ENCODE results near the gene ANKRD18A. TPM values are rescaled to one million over a fixed set of nuclear protein-coding genes. Genes with fewer than 3 reads are reported as not detected.

ANKRD18A gene
- 10 to 100 TPM in 1 of 2 donors, 1 to 10 TPM in 1; 5.7 to 16.0 TPM for total RNA-seq

GRCh38 chr9:38620483-38621433 lies at the start of gene ANKRD18A:
TSS of gene ANKRD18A (minus strand) at chr9:38620596. CDS start at chr9:38620285, 311 bp downstream.
- ATAC-seq (replicated peaks): peak; percentile 83
- Mint-ChIP-seq H3K4me1 (peaks cover 6% of the 10 kb centered on the region), H3K27ac (peak within 1 kb of the TSS; percentile 87), H3K4me3 (peak within 1 kb of the TSS; percentile 88), H3K36me3 (ENCODE audit: low read depth) (no peaks in the 10 kb centered on the region), H3K9me3 (no peaks in the 10 kb centered on the region), H3K27me3 (peaks cover 4% of the 10 kb centered on the region)

DNA sequence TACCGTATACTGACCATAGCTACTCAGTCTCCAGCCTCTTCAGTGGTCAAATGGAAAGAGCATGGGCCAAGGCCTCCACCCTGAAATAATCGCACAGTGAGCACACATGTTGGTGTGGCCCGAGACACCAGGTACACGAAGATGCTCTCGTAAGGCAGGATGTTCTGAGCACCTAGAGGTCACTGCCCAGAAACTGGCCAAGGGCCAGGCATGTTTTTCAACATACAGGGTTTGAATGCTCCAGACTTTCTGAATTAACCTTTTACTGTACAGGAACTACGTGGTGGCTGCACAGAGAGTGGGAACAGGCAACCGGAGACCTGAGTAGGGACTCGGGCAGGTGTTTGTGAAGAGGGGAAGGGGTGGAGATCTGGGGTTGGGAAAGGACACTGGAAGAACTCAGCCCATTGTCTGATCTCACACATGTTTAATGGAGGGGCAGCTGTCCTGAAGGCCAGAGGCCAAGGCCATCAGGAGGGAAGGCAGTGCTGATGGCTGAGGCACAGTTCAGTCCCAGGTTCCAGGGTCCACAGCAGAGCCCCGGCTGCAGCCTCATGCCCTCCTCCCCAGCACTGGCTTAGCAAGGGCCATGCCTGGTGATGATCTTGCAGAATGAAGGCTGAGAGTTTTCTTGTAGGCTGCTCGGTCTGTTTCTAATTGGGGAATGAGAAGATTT lies 48.5 kb upstream of the ANKRD18A start:
- no peak for ATAC-seq (replicated peaks)

GRCh38 chr9:38662763-38663593 lies 42.6 kb upstream of the ANKRD18A start:
- no peak overlapping the region for H3K27ac Mint-ChIP-seq
- H3K36me3 Mint-ChIP-seq (ENCODE audit: low read depth): no peaks in the 10 kb centered on the region
- peaks cover 16% of the 10 kb centered on the region for H3K27me3 Mint-ChIP-seq

More for the DNA sequence above, 48.5 kb upstream of the ANKRD18A start:
- peaks cover 3% of the 10 kb centered on the region for H3K27me3 Mint-ChIP-seq
- no peaks in the 10 kb centered on the region for H3K9me3 Mint-ChIP-seq
- no peaks in the 10 kb centered on the region for H3K4me1 Mint-ChIP-seq
- no peaks in the 10 kb centered on the region for H3K36me3 Mint-ChIP-seq (ENCODE audit: low read depth)
- H3K4me3 Mint-ChIP-seq: no peak overlapping the region
- no peak overlapping the region for H3K27ac Mint-ChIP-seq

DNA sequence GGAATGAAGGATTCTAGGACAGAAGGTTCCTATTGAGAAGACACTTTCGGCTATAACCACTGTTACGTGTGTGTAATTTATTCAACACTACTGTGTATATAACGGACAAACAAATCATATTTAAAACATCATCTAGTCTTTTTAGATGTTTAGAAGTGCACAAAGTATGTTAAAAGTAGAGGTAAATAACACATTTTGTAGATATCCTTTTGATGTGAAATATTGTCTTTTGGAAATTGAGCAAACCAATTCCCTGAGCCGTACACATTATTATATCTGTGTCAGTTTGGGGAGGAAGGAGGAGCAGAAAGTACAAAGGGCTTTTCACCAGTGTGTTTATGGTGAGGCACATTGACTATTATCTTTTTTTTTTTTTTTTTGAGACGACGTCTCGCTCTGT lies 39.1 kb upstream of the ANKRD18A start:
- Mint-ChIP-seq H3K4me1 (no peaks in the 10 kb centered on the region), H3K36me3 (ENCODE audit: low read depth) (no peaks in the 10 kb centered on the region), H3K27ac (no peak overlapping the region), H3K9me3 (no peaks in the 10 kb centered on the region), H3K4me3 (no peak overlapping the region), H3K27me3 (peaks cover 33% of the 10 kb centered on the region)
- ATAC-seq (replicated peaks): no peak

More at GRCh38 chr9:38662763-38663593, 42.6 kb upstream of the ANKRD18A start:
- H3K9me3 Mint-ChIP-seq: no peaks in the 10 kb centered on the region
- H3K4me3 Mint-ChIP-seq: no peak overlapping the region
- no peak for ATAC-seq (replicated peaks)
- no peaks in the 10 kb centered on the region for H3K4me1 Mint-ChIP-seq

- Mint-ChIP-seq H3K4me1 (no peaks in the 10 kb centered on the region), H3K27ac (no peak overlapping the region), H3K27me3 (peaks cover 30% of the 10 kb centered on the region), H3K4me3 (no peak overlapping the region), H3K36me3 (ENCODE audit: low read depth) (no peaks in the 10 kb centered on the region), H3K9me3 (no peaks in the 10 kb centered on the region)
- no peak for ATAC-seq (replicated peaks)
These were observed 36.5 kb upstream of the ANKRD18A start for GRCh38 chr9:38656896-38657295.

DNA sequence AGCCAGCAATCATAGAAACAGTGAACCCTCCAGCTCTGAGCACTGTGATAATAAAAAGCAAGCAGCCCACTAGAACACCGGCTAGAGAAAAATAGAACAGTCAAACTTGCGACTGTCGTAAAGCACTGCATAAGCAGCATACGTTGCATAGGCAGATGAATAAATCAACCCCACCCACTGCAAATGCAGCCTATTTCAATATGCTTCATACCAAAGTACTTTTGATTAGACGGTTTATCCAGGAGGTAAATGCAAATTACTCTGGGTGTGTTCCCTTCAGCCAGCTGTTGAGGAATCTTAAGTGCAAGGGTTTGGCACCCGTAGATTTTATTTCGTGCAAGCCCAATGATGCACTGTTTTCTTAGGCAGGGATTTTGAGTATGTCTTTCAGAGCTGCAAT lies 32.1 kb upstream of the ANKRD18A start:
- Mint-ChIP-seq H3K4me3 (no peak overlapping the region), H3K27ac (no peak overlapping the region), H3K36me3 (ENCODE audit: low read depth) (no peaks in the 10 kb centered on the region), H3K9me3 (no peaks in the 10 kb centered on the region), H3K27me3 (peaks cover 24% of the 10 kb centered on the region), H3K4me1 (no peaks in the 10 kb centered on the region)
- ATAC-seq (replicated peaks): no peak

DNA sequence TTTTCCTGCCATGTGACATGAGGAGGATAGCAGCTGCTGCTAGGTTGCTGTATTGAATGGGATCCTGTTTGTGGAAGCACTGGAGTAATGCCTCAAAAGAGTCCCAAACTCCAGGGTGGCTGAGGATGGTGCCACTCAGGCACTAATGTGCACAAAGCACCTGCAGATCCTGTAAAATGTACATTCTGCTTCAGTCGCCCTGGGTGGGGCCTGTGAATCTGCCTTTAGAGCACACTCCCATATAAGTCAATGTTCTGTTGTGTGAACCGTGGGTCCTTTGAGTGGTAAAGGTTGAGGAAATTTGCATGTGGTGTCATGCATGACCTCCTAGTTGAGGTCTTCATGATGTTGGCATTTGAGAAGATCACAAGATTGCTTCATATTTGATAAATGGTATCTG lies 31.6 kb upstream of the ANKRD18A start:
- Mint-ChIP-seq H3K9me3 (no peaks in the 10 kb centered on the region), H3K4me1 (no peaks in the 10 kb centered on the region), H3K36me3 (ENCODE audit: low read depth) (no peaks in the 10 kb centered on the region)

DNA sequence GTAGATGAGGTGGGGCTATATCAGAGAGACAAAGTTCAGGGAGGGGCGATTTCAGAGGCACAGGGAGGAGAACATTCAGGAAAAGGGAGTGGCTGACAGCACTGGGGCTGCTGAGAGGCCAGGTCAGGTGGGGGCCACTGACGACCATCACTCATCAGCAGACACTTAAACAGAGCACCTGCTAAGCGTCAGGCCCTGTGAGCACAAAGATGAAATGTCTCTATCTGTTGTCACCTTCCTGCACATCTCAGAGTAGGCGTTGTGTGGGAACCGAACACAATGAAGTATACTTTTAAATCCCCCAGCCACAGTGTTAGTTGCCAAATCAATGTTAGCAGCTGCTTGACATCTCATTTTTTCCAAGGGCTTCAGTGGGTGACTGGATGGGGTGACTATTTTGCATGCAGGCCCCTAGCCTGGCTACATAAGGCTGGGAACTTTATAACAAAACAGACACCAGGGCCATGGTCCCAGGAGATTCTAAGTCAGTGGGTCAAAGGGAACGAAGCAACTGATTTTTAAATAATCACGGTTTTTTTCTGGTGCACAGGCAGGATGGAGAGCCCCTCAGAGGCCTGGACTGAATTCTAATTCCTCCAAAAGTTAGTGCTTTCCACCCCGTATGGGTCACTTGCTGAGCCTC lies 31.1 kb upstream of the ANKRD18A start:
- Mint-ChIP-seq H3K4me3 (no peak overlapping the region), H3K4me1 (no peaks in the 10 kb centered on the region), H3K27ac (no peak overlapping the region), H3K27me3 (peaks cover 22% of the 10 kb centered on the region), H3K9me3 (no peaks in the 10 kb centered on the region), H3K36me3 (ENCODE audit: low read depth) (no peaks in the 10 kb centered on the region)
- peak; percentile 39 for ATAC-seq (replicated peaks)

More for the DNA sequence above, 31.6 kb upstream of the ANKRD18A start:
- Mint-ChIP-seq H3K4me3 (no peak overlapping the region), H3K27ac (no peak overlapping the region), H3K27me3 (peaks cover 24% of the 10 kb centered on the region)
- no peak for ATAC-seq (replicated peaks)

GRCh38 chr9:38650564-38650963 lies 30.2 kb upstream of the ANKRD18A start:
- Mint-ChIP-seq H3K4me3 (no peak overlapping the region), H3K9me3 (no peaks in the 10 kb centered on the region), H3K27me3 (peaks cover 14% of the 10 kb centered on the region), H3K27ac (no peak overlapping the region), H3K4me1 (no peaks in the 10 kb centered on the region), H3K36me3 (ENCODE audit: low read depth) (no peaks in the 10 kb centered on the region)
- ATAC-seq (replicated peaks): no peak

- peaks cover 8% of the 10 kb centered on the region for H3K27me3 Mint-ChIP-seq
- no peaks in the 10 kb centered on the region for H3K4me1 Mint-ChIP-seq
- H3K9me3 Mint-ChIP-seq: no peaks in the 10 kb centered on the region
- no peaks in the 10 kb centered on the region for H3K36me3 Mint-ChIP-seq (ENCODE audit: low read depth)
- no peak overlapping the region for H3K27ac Mint-ChIP-seq
- H3K4me3 Mint-ChIP-seq: no peak overlapping the region
- no peak for ATAC-seq (replicated peaks)
These were observed 29.5 kb upstream of the ANKRD18A start for GRCh38 chr9:38649731-38650363.

DNA sequence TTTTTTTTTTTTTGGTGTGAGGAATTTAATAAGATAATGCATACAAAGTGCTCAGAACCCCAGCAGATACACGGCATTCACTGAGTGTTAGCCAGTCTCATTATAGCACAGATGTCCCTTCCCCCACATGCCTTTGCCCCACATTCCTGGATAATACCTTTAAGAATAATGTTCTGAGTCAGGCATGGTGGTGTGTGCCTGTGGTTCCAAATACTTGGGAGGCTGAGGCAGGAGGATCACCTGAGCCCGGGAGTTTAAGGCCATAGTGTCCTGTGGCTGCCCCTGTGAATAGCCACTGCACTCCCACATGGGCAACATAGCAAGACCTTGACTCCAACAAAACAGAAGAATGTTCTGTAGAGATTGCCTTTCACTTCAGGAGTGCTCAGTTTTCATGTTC lies 24.2 kb upstream of the ANKRD18A start:
- H3K4me1 Mint-ChIP-seq: no peaks in the 10 kb centered on the region
- peaks cover 4% of the 10 kb centered on the region for H3K27me3 Mint-ChIP-seq
- no peaks in the 10 kb centered on the region for H3K36me3 Mint-ChIP-seq (ENCODE audit: low read depth)
- no peak overlapping the region for H3K4me3 Mint-ChIP-seq
- H3K27ac Mint-ChIP-seq: no peak overlapping the region
- no peak for ATAC-seq (replicated peaks)
- H3K9me3 Mint-ChIP-seq: no peaks in the 10 kb centered on the region

- Mint-ChIP-seq H3K4me3 (no peak overlapping the region), H3K27me3 (no peaks in the 10 kb centered on the region), H3K36me3 (ENCODE audit: low read depth) (no peaks in the 10 kb centered on the region), H3K27ac (no peak overlapping the region), H3K9me3 (no peaks in the 10 kb centered on the region), H3K4me1 (no peaks in the 10 kb centered on the region)
- no peak for ATAC-seq (replicated peaks)
These were observed 23.4 kb upstream of the ANKRD18A start for GRCh38 chr9:38643815-38644173.

DNA sequence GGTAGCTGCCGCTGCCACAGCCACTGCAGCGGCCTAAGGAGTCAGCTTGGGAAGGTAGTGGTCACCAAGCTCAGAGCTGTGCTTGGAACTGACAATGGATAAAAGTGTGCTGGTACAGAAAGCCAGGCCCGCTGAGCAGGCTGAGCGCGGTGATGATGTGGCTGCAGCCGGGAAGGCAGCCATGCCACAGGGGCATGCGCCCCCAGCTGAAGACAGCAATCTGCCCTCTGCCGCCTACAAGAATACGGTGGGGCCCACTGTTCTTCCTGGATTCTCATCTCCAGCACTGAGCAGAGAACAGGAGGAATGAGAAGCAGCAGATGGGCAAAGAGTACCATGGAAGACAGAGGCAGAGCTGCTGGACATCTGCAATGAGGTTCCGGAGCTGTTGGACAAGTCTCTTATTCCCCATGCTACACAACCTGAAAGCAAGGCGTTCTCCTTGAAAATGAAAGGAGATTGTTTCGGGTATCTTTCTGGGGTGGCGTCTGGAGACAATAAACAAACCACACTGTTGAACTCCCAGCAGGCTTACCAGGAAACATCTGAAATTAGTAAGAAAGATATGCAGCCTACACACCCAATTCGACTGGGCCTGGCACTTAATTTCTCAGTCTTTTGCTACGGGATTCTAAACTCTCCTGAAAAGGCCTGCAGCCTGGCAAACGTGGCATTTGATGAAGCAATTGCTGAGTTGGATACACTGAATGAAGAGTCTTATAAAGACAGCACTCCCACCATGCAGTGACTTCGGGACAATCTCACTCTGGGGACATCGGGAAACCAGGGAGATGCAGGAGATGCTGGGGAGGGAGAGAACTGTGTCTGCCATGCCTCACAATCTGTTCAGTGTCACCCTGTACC lies 22.8 kb upstream of the ANKRD18A start:
- Mint-ChIP-seq H3K9me3 (no peaks in the 10 kb centered on the region), H3K4me3 (no peak overlapping the region), H3K27me3 (no peaks in the 10 kb centered on the region), H3K4me1 (no peaks in the 10 kb centered on the region), H3K27ac (no peak overlapping the region), H3K36me3 (ENCODE audit: low read depth) (no peaks in the 10 kb centered on the region)
- no peak for ATAC-seq (replicated peaks)
